IMR-90 (cell line): ENCODE measurements around the gene ALPP. TPM values are rescaled to one million over a fixed set of nuclear protein-coding genes. Genes with fewer than 3 reads are reported as not detected.

Experiments
- ATAC-seq: fragments of 200-7000 bp; cut with Tn5 transposase; 2 replicates; pipeline ENCODE4 v1.9.1; 2020; ENCODE audit warnings: low read depth, mild to moderate bottlenecking, moderate library complexity
- BruUV-seq: library from RNA; stranded (reverse); fragments of 400-500 nt; replicated peaks from 2 replicates; lab custom pipeline; 2021; lab: Mats Ljungman, UMichigan
- CTCF ChIA-PET: fragments of 300-600 bp; formaldehyde crosslinking; extraction: SDS; loops from one replicate; lab custom pipeline; 2021; ENCODE audit warnings: antibody characterized with exemption; lab: Yijun Ruan, JAX
- POLR2A ChIA-PET: fragments of 300-600 bp; sonication (Branson Sonifier 250); formaldehyde crosslinking; loops from one replicate; lab custom pipeline; 2022; ENCODE audit warnings: antibody characterized with exemption; ENCODE audit not compliant: unreplicated experiment; lab: Charles Lee
- DNase-seq: peaks from one replicate; pipeline ENCODE4 v3.0.0; 2013
- H2AFZ ChIP-seq: replicated peaks from 2 replicates; pipeline ENCODE3; 2013; ENCODE audit warnings: low read length, mild to moderate bottlenecking; ENCODE audit not compliant: poor library complexity
- H2AK5ac ChIP-seq: 2 replicates; pipeline ENCODE4 v1.6.1; 2013; ENCODE audit warnings: low read depth, low read length, inconsistent platforms
- H2AK9ac ChIP-seq: replicated peaks from 2 replicates; pipeline ENCODE3; 2013; ENCODE audit warnings: mild to moderate bottlenecking, low read depth, low read length, moderate library complexity; ENCODE audit not compliant: poor library complexity
- H2BK120ac ChIP-seq: 2 replicates; pipeline ENCODE4 v1.6.1; 2013; ENCODE audit warnings: low read depth, low read length, inconsistent platforms
- H2BK15ac ChIP-seq: 3 replicates; pipeline ENCODE4 v1.6.1; 2013; ENCODE audit warnings: low read depth, low read length, inconsistent platforms
- H2BK20ac ChIP-seq: 2 replicates; pipeline ENCODE4 v1.6.1; 2013; ENCODE audit warnings: low read depth, mild to moderate bottlenecking, inconsistent platforms, low read length, moderate library complexity
- H2BK5ac ChIP-seq: 2 replicates; pipeline ENCODE4 v1.6.1; 2013; ENCODE audit warnings: mild to moderate bottlenecking, low read depth, low read length, inconsistent platforms; ENCODE audit not compliant: poor library complexity, severe bottlenecking
- H3K14ac ChIP-seq: replicated peaks from 2 replicates; pipeline ENCODE4 v1.6.1; 2013; ENCODE audit warnings: low read depth, low read length, inconsistent platforms
- H3K18ac ChIP-seq: 2 replicates; pipeline ENCODE4 v1.6.1; 2013; ENCODE audit warnings: low read depth, low read length, control low read depth
- H3K23ac ChIP-seq: 2 replicates; pipeline ENCODE4 v1.6.1; 2013; ENCODE audit warnings: low read depth, low read length, inconsistent platforms
- H3K27ac ChIP-seq: 2 replicates; pipeline ENCODE4 v1.5.1; 2013; ENCODE audit warnings: mild to moderate bottlenecking, control low read depth, low read length; ENCODE audit not compliant: insufficient read depth
- H3K27me3 ChIP-seq: 2 replicates; pipeline ENCODE4 v1.6.1; 2013; ENCODE audit warnings: low read length; ENCODE audit not compliant: control insufficient read depth, insufficient read depth
- H3K36me3 ChIP-seq: 2 replicates; pipeline ENCODE4 v1.6.1; 2013; ENCODE audit warnings: low read length, mixed read lengths; ENCODE audit not compliant: control insufficient read depth, insufficient read depth
- H3K4ac ChIP-seq: 2 replicates; pipeline ENCODE4 v1.6.1; 2013; ENCODE audit warnings: low read depth, low read length, inconsistent platforms
- H3K4me1 ChIP-seq: 2 replicates; pipeline ENCODE4 v1.6.1; 2013; ENCODE audit warnings: low read length, mixed read lengths; ENCODE audit not compliant: control insufficient read depth, insufficient read depth
- H3K4me2 ChIP-seq: 2 replicates; pipeline ENCODE4 v1.6.1; 2013; ENCODE audit warnings: low read depth, mild to moderate bottlenecking, control low read depth, low read length, moderate library complexity
- H3K4me3 ChIP-seq: 2 replicates; pipeline ENCODE4 v1.5.1; 2013; ENCODE audit warnings: low read depth, mild to moderate bottlenecking, control low read depth, low read length, moderate library complexity; ENCODE audit not compliant: insufficient read depth
- H3K56ac ChIP-seq: 2 replicates; pipeline ENCODE4 v1.6.1; 2013; ENCODE audit warnings: low read length, inconsistent platforms; ENCODE audit not compliant: insufficient read depth; ENCODE audit errors: extremely low read depth
- H3K79me1 ChIP-seq, 2 experiments: 2 replicates each; pipeline ENCODE4 v1.6.1; 2013; ENCODE audit warnings: low read length in 2 of 2, inconsistent platforms in 1 of 2, low read depth in 1 of 2
- H3K9ac ChIP-seq: 2 replicates; pipeline ENCODE4 v1.6.1; 2013; ENCODE audit warnings: low read depth, low read length, control low read depth
- H3K9me1 ChIP-seq: 2 replicates; pipeline ENCODE4 v1.6.1; 2013; ENCODE audit warnings: low read length, inconsistent platforms; ENCODE audit not compliant: insufficient read depth
- H3K9me3 ChIP-seq: 2 replicates; pipeline ENCODE4 v1.6.1; 2013; ENCODE audit warnings: low read length; ENCODE audit not compliant: control insufficient read depth, insufficient read depth
- H4K20me1 ChIP-seq: 2 replicates; pipeline ENCODE4 v1.6.1; 2013; ENCODE audit warnings: low read length, inconsistent platforms; ENCODE audit not compliant: insufficient read depth
- H4K5ac ChIP-seq: 2 replicates; pipeline ENCODE4 v1.6.1; 2013; ENCODE audit warnings: mild to moderate bottlenecking, low read depth, low read length, control low read depth
- H4K8ac ChIP-seq, 2 experiments: 2 replicates each; pipeline ENCODE4 v1.6.1; 2013; ENCODE audit warnings: low read depth in 2 of 2, low read length in 2 of 2, control low read depth in 1 of 2, inconsistent platforms in 1 of 2
- H4K91ac ChIP-seq: 2 replicates; pipeline ENCODE4 v1.6.1; 2013; ENCODE audit warnings: low read depth, low read length, inconsistent platforms; ENCODE audit not compliant: insufficient read depth
- BHLHE40 ChIP-seq: fragments of 150-350 bp; IDR thresholded peaks from 2 replicates; pipeline ENCODE4 v1.6.1; 2016; ENCODE audit warnings: mild to moderate bottlenecking, low read depth, low read length
- CEBPB ChIP-seq: IDR thresholded peaks from 2 replicates; pipeline ENCODE4 v1.6.1; 2012; ENCODE audit warnings: low read depth, low read length, improper control_type of control experiment
- CHD1 ChIP-seq: IDR thresholded peaks from 2 replicates; pipeline ENCODE4 v1.6.1; 2012; ENCODE audit warnings: low read depth, low read length, improper control_type of control experiment
- CTCF ChIP-seq: conservative IDR thresholded peaks from 2 replicates; pipeline ENCODE4 v1.5.1; 2012; ENCODE audit warnings: mild to moderate bottlenecking, low read depth, low read length, improper control_type of control experiment
- ELK1 ChIP-seq: fragments of 150-350 bp; IDR thresholded peaks from 2 replicates; pipeline ENCODE4 v1.6.1; 2016; ENCODE audit warnings: low read depth, mild to moderate bottlenecking, low read length, moderate library complexity, borderline replicate concordance
- FOS ChIP-seq: fragments of 150-350 bp; IDR thresholded peaks from 2 replicates; pipeline ENCODE4 v1.6.1; 2016; ENCODE audit warnings: low read depth, low read length
- MAFK ChIP-seq: IDR thresholded peaks from 2 replicates; pipeline ENCODE4 v1.6.1; 2012; ENCODE audit warnings: low read depth, low read length, improper control_type of control experiment
- MAZ ChIP-seq: IDR thresholded peaks from 2 replicates; pipeline ENCODE4 v1.6.1; 2012; ENCODE audit warnings: low read depth, mild to moderate bottlenecking, low read length, improper control_type of control experiment, moderate library complexity, borderline replicate concordance
- MXI1 ChIP-seq: IDR thresholded peaks from 2 replicates; pipeline ENCODE4 v1.6.1; 2012; ENCODE audit warnings: low read depth, mild to moderate bottlenecking, low read length, moderate library complexity, borderline replicate concordance
- NFE2L2 ChIP-seq: fragments of 150-350 bp; IDR thresholded peaks from 2 replicates; pipeline ENCODE4 v1.6.1; 2016; ENCODE audit warnings: low read depth, mild to moderate bottlenecking, low read length
- POLR2A ChIP-seq: IDR thresholded peaks from 2 replicates; pipeline ENCODE4 v1.6.1; 2012; ENCODE audit warnings: mild to moderate bottlenecking, low read depth, low read length
- RAD21 ChIP-seq: IDR thresholded peaks from 2 replicates; pipeline ENCODE4 v1.6.1; 2012; ENCODE audit warnings: low read length, improper control_type of control experiment
- RCOR1 ChIP-seq: IDR thresholded peaks from 2 replicates; pipeline ENCODE4 v1.6.1; 2012; ENCODE audit warnings: mild to moderate bottlenecking, low read length, improper control_type of control experiment; ENCODE audit not compliant: insufficient replicate concordance
- RFX5 ChIP-seq: IDR thresholded peaks from 2 replicates; pipeline ENCODE4 v1.8.0; 2012; ENCODE audit warnings: low read depth, mild to moderate bottlenecking, low read length, moderate library complexity
- SMC3 ChIP-seq: fragments of 150-350 bp; IDR thresholded peaks from 2 replicates; pipeline ENCODE4 v1.6.1; 2016; ENCODE audit warnings: low read depth, mild to moderate bottlenecking, antibody characterized with exemption, low read length, moderate library complexity
- USF2 ChIP-seq: fragments of 150-350 bp; IDR thresholded peaks from 2 replicates; pipeline ENCODE4 v1.6.1; 2017; ENCODE audit warnings: mild to moderate bottlenecking, antibody characterized with exemption, low read length, low read depth
- WGBS, 2 experiments: methylation state at CpG; one replicate each; pipeline versions ENCODE4 v1.1.5 to v1.1.7; 2013; ENCODE audit warnings: missing lambda C conversion rate in 2 of 2; ENCODE audit not compliant: insufficient read length in 1 of 2; ENCODE audit errors: extremely low coverage in 2 of 2; 5-methylcytosine and 5-hydroxymethylcytosine counted together
- dilution Hi-C: fragments of 300-500 bp; cut with HindIII; formaldehyde crosslinking; loops from one replicate; pipeline ENCODE4 v1.14.3; 2018; ENCODE audit warnings: low sequenced_read_pairs; ENCODE audit not compliant: unreplicated experiment
- in situ Hi-C: fragments of 300-500 bp; cut with MboI; formaldehyde crosslinking; loops from 3 replicates; pipeline ENCODE4 v1.14.3; 2019; ENCODE audit warnings: low sequenced_read_pairs, inconsistent platforms, mixed read lengths
- intact Hi-C: fragments of 100-400 bp; cut with micrococcal nuclease; formaldehyde crosslinking; loops from 2 replicates; pipeline ENCODE4 v1.10.0; 2022
- polyA plus RNA-seq, 3 experiments: library from polyadenylated mRNA; depleted of rRNA; stranded (reverse); fragments of >200 nt; gene quantifications; 2 replicates each; pipeline ENCODE4 v1.2.3, GENCODE V29; 2012; ENCODE audit warnings: low replicate concordance in 1 of 3
- total RNA-seq: library from RNA; depleted of rRNA; stranded (reverse); fragments of >200 nt; gene quantifications from 2 replicates; pipeline ENCODE4 v1.2.3, GENCODE V29; 2012

ALPP gene
- total and polyA plus RNA-seq, 2 of the 4 experiments (the other 2 are of a cell fraction): not detected

- Histone ChIP-seq H2AK5ac (no peak overlapping the region), H2BK5ac (no peak overlapping the region), H3K27ac (no peak overlapping the region), H3K4me1 (peaks cover 3% of the 10 kb centered on the region; the same call in 1 of the 2 replicates), H4K5ac (no peak overlapping the region), H3K9me1 (no peaks in the 10 kb centered on the region), H3K56ac (no peak overlapping the region), H3K27me3 (peaks cover 69% of the 10 kb centered on the region), H3K4ac (no peak overlapping the region), H4K20me1 (no peaks in the 10 kb centered on the region; the same call in 1 of the 2 replicates), H3K23ac (no peak overlapping the region), H3K36me3 (no peaks in the 10 kb centered on the region), H2AFZ (no peak overlapping the region), H3K9me3 (peaks cover 2% of the 10 kb centered on the region; the same call in 1 of the 2 replicates), H4K8ac (no peak overlapping the region), H2BK20ac (no peak overlapping the region), H2BK15ac (no peak overlapping the region), H3K4me3 (no peak overlapping the region), H3K9ac (no peak overlapping the region), H3K4me2 (no peak overlapping the region), H2BK120ac (no peak overlapping the region), H3K79me1 (no peaks in the 10 kb centered on the region), H4K91ac (no peak overlapping the region), H2AK9ac (no peak overlapping the region), H3K18ac (no peak overlapping the region), H3K14ac (no peak overlapping the region)
- DNase-seq (peak; percentile 6), ATAC-seq (peak; percentile 24; the same call in 1 of the 2 replicates)
- WGBS, 2 experiments: 0% methylated on average over 1 of the region's 6 CpGs; no CpG with 5 or more reads in 1 of the 2 experiments
- no TSS peak for BruUV-seq
- intact Hi-C loops: loop anchor here (5.0 kb wide), 1 partner anchor 42 kb away; no protein-coding TSS in a partner anchor
- TF ChIP-seq RCOR1: no peak
- TF ChIP-seq MAFK: no peak
- TF ChIP-seq CHD1: no peak
- TF ChIP-seq RAD21: no peak
- TF ChIP-seq FOS: no peak
- no peak for TF ChIP-seq RFX5
- TF ChIP-seq USF2: no peak
- TF ChIP-seq POLR2A: no peak
- TF ChIP-seq CTCF: no peak
- no peak for TF ChIP-seq MXI1
- no peak for TF ChIP-seq NFE2L2
- TF ChIP-seq ELK1: no peak
- TF ChIP-seq SMC3: no peak
- TF ChIP-seq MAZ: no peak
- no peak for TF ChIP-seq CEBPB
- no peak for TF ChIP-seq BHLHE40
- in situ Hi-C loops: no loop called here
- ChIA-PET POLR2A (no interaction called here), CTCF (no interaction called here)
- dilution Hi-C loops: no loop called here
Observed at GRCh38 chr2:232389327-232389726, 10.8 kb downstream of the ALPP start.
